Endothelial cell of hepatic sinusoid (primary cell): ENCODE data around the gene ORC5.
"Not testable (repeated sequence)": the region's sequence is repeated elsewhere in the genome, so short reads cannot be mapped to it uniquely, and the experiment has no call there.

Experiments used
- in situ Hi-C: cut with HindIII; loops from 2 replicates; pipeline ENCODE4 v1.10.0; 2017; ENCODE audit warnings: low sequenced_read_pairs

ORC5 gene

GRCh38 chr7:104196161-104196560 lies 11.7 kb downstream of the ORC5 start:
- in situ Hi-C loops = no loop called here

- in situ Hi-C loops = no loop called here
These were observed 15.4 kb downstream of the ORC5 start for GRCh38 chr7:104192434-104192833.

GRCh38 chr7:104185346-104185745 lies 22.5 kb downstream of the ORC5 start:
- in situ Hi-C loops = no loop called here

- in situ Hi-C loops = no loop called here
These were observed 28.6 kb downstream of the ORC5 start for GRCh38 chr7:104179178-104179577.

- in situ Hi-C loops = not testable (repeated sequence)
These were observed 30.2 kb downstream of the ORC5 start for GRCh38 chr7:104177565-104178083.

GRCh38 chr7:104176332-104176731 lies 31.5 kb downstream of the ORC5 start:
- in situ Hi-C loops = no loop called here

- in situ Hi-C loops = no loop called here
These were observed 32.3 kb downstream of the ORC5 start for GRCh38 chr7:104175361-104175984.

GRCh38 chr7:104174798-104175197 lies 33.0 kb downstream of the ORC5 start:
- in situ Hi-C loops = no loop called here

- in situ Hi-C loops = no loop called here
These were observed 45.7 kb downstream of the ORC5 start for GRCh38 chr7:104162081-104162480.

- in situ Hi-C loops = no loop called here
These were observed 46.6 kb downstream of the ORC5 start for GRCh38 chr7:104161244-104161643.

GRCh38 chr7:104160375-104160774 lies 47.4 kb downstream of the ORC5 start:
- in situ Hi-C loops = no loop called here

- in situ Hi-C loops = no loop called here
These were observed 51.0 kb downstream of the ORC5 start for GRCh38 chr7:104156842-104157277.

- in situ Hi-C loops = no loop called here
These were observed 54.5 kb downstream of the ORC5 start for GRCh38 chr7:104153287-104153686.

GRCh38 chr7:104152468-104152867 lies 55.3 kb downstream of the ORC5 start:
- in situ Hi-C loops = no loop called here

- in situ Hi-C loops = no loop called here
These were observed 57.3 kb downstream of the ORC5 start for GRCh38 chr7:104150470-104150869.

GRCh38 chr7:104149822-104150221 lies 58.0 kb downstream of the ORC5 start:
- in situ Hi-C loops = no loop called here

GRCh38 chr7:104142147-104142546 lies 65.7 kb downstream of the ORC5 start:
- in situ Hi-C loops = no loop called here

- in situ Hi-C loops = no loop called here
These were observed 69.8 kb downstream of the ORC5 start for GRCh38 chr7:104137971-104138370.

- in situ Hi-C loops = no loop called here
These were observed 70.3 kb downstream of the ORC5 start for GRCh38 chr7:104137511-104137910.

GRCh38 chr7:104136981-104137380 lies 70.8 kb downstream of the ORC5 start:
- in situ Hi-C loops = no loop called here

GRCh38 chr7:104136561-104136960 lies 71.3 kb downstream of the ORC5 start:
- in situ Hi-C loops = no loop called here

GRCh38 chr7:104135760-104136558 lies 71.9 kb downstream of the ORC5 start:
- in situ Hi-C loops = no loop called here
